8988T (cell line): ENCODE data around the gene EGF.
"Not testable (repeated sequence)": the region's sequence is repeated elsewhere in the genome, so short reads cannot be mapped to it uniquely, and the experiment has no call there.

Experiments
- DNase-seq: peaks from one replicate; pipeline ENCODE4 v3.0.0; 2011

Gene EGF

GRCh38 chr4:109998867-109999584 lies 86.3 kb downstream of the EGF start:
- DNase-seq = peak; percentile 19

GRCh38 chr4:109999585-109999912 lies 86.9 kb downstream of the EGF start:
- no peak for DNase-seq

GRCh38 chr4:110002326-110002725 lies 89.6 kb downstream of the EGF start:
- DNase-seq = no peak

- no peak for DNase-seq
Measured at GRCh38 chr4:110003401-110004187, 90.9 kb downstream of the EGF start.

GRCh38 chr4:110004556-110004955 lies 91.9 kb downstream of the EGF start:
- DNase-seq = no peak

GRCh38 chr4:110005461-110006056 lies 92.9 kb downstream of the EGF start:
- peak; percentile 14 for DNase-seq

GRCh38 chr4:110007217-110007616 lies 94.5 kb downstream of the EGF start:
- no peak for DNase-seq

GRCh38 chr4:110008540-110008939 lies 95.9 kb downstream of the EGF start:
- DNase-seq = no peak

GRCh38 chr4:110009550-110009949 lies 96.9 kb downstream of the EGF start:
- DNase-seq = no peak

- no peak for DNase-seq
Measured at GRCh38 chr4:110010797-110011196, 98.1 kb downstream of the EGF start.

- no peak for DNase-seq
Measured at GRCh38 chr4:110012917-110013316, 100.2 kb downstream of the EGF start.

GRCh38 chr4:110014233-110014632 lies 101.5 kb downstream of the EGF start:
- no peak for DNase-seq

GRCh38 chr4:110019153-110019552 lies 106.5 kb downstream of the EGF start:
- DNase-seq = no peak

GRCh38 chr4:110020139-110020538 lies 107.5 kb downstream of the EGF start:
- no peak for DNase-seq

GRCh38 chr4:110020646-110021443 lies 108.2 kb downstream of the EGF start:
- no peak for DNase-seq

- no peak for DNase-seq
Measured at GRCh38 chr4:110022457-110022856, 109.8 kb downstream of the EGF start.

GRCh38 chr4:110025056-110025455 lies 112.4 kb downstream of the EGF start:
- no peak for DNase-seq

GRCh38 chr4:110025718-110026117 lies 113.0 kb downstream of the EGF start:
- DNase-seq = no peak

- no peak for DNase-seq
Measured at GRCh38 chr4:110032603-110033002, 119.9 kb downstream of the EGF start.

- no peak for DNase-seq
Measured at GRCh38 chr4:110033355-110034025, 120.8 kb downstream of the EGF start.

- no peak for DNase-seq
Measured at GRCh38 chr4:110034026-110034393, 121.3 kb downstream of the EGF start.

- not testable (repeated sequence) for DNase-seq
Measured at GRCh38 chr4:110039164-110039563, 126.5 kb downstream of the EGF start.

- no peak for DNase-seq
Measured at GRCh38 chr4:110041735-110042134, 129.1 kb downstream of the EGF start.
